Measurements from ENCODE around the gene FGFRL1. TPM values are rescaled to one million over a fixed set of nuclear protein-coding genes. Genes with fewer than 3 reads are reported as not detected.

The FGFRL1 gene
- total RNA-seq, 2 experiments from 2014 or later, result 10.5 to 10.6 TPM

DNA sequence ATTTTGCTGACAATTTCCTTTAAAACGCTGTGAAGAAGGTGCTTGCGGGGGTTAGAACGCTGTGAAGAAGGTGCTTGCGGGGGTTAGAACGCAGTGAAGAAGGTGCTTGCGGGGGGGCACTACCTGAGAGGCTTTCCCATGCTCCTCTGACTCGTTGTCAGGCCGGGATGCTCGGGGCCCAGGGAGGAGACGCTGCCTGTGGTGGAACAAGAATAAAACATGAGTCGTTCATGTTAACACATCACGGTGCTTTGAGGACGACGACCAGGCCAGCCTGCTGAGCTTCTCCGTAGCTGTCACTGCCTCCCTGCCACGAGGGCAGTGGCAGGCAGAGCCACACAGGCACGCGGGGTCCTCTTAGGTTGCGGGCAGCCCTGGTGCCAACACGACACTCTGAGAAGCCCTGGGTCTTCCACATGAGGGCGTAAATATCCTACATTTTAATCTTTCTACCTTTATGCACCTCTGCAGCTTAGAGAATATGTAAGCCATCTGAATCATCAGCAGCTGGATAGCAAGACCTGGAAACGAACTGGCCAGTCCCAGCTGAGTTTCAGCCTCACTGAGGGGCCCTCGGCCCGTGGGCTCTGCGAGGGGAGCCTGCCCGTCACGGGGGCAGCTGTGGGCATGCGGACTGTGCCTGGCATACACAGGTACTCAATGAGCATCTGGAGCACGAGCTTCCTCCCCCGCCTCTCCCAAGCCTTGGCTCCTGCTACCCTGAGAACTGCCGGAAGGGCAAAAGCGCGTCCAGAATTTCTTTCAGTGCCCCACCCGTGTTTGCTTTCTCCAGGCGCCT lies 47.0 kb downstream of the FGFRL1 start:
- H3K4me1 Mint-ChIP-seq, result peaks cover 21% of the 10 kb centered on the region

GRCh38 chr4:1058997-1059665 lies 47.7 kb downstream of the FGFRL1 start:
- Mint-ChIP-seq H3K4me1 (peaks cover 21% of the 10 kb centered on the region), H3K9me3 (no peaks in the 10 kb centered on the region), H3K4me3 (no peak overlapping the region), H3K27ac (no peak overlapping the region), H3K36me3 (ENCODE audit: low read depth) (no peaks in the 10 kb centered on the region), H3K27me3 (peaks cover 19% of the 10 kb centered on the region)
- POLR2A ChIA-PET, result no interaction called here
- DNase-seq, result no peak
- CTCF ChIA-PET, result no interaction called here

More for the DNA sequence above, 47.0 kb downstream of the FGFRL1 start:
- peaks cover 16% of the 10 kb centered on the region for H3K27me3 Mint-ChIP-seq
- H3K27ac Mint-ChIP-seq, result no peak overlapping the region
- ChIA-PET POLR2A (no interaction called here), CTCF (interaction anchor here (0.6 kb wide), 1 partner anchor 293 kb away, joined by 3 read pairs; no protein-coding TSS in a partner anchor)
- no peaks in the 10 kb centered on the region for H3K9me3 Mint-ChIP-seq
- no peak overlapping the region for H3K4me3 Mint-ChIP-seq
- no peaks in the 10 kb centered on the region for H3K36me3 Mint-ChIP-seq (ENCODE audit: low read depth)
- no peak for DNase-seq

DNA sequence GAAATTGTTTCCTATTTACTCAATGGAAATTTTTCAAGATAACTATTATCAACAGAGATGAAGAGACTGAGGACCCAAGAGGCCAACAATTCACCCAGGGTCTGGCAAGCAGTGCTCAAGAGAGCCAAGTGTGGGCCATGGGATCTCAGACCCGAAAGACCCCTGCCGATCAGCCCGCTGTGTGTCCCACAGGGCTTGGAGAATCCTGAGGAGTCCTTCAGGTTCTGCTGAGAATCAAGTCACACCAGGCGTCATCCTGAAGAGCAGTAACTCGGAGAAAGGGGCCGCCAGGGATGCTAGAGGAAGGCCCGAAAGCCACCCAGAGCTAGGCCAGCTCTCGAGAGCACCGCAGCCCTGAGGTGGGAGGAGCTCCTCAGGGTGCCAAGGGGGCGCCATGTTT lies 48.7 kb downstream of the FGFRL1 start:
- H3K36me3 Mint-ChIP-seq (ENCODE audit: low read depth), result no peaks in the 10 kb centered on the region
- CTCF ChIA-PET, result no interaction called here
- peaks cover 21% of the 10 kb centered on the region for H3K4me1 Mint-ChIP-seq
- POLR2A ChIA-PET, result no interaction called here
- no peaks in the 10 kb centered on the region for H3K9me3 Mint-ChIP-seq
- no peak for DNase-seq
- peaks cover 27% of the 10 kb centered on the region for H3K27me3 Mint-ChIP-seq
- no peak overlapping the region for H3K4me3 Mint-ChIP-seq
- no peak overlapping the region for H3K27ac Mint-ChIP-seq

- Mint-ChIP-seq H3K36me3 (ENCODE audit: low read depth) (no peaks in the 10 kb centered on the region), H3K4me1 (peaks cover 18% of the 10 kb centered on the region), H3K4me3 (no peak overlapping the region), H3K27ac (no peak overlapping the region), H3K27me3 (peaks cover 27% of the 10 kb centered on the region), H3K9me3 (no peaks in the 10 kb centered on the region)
- no peak for DNase-seq
- ChIA-PET POLR2A (no interaction called here), CTCF (no interaction called here)
Measured at GRCh38 chr4:1060621-1061020, 49.2 kb downstream of the FGFRL1 start.

- H3K27ac Mint-ChIP-seq, result no peak overlapping the region
- ChIA-PET CTCF (no interaction called here), POLR2A (no interaction called here)
- no peaks in the 10 kb centered on the region for H3K9me3 Mint-ChIP-seq
- peaks cover 27% of the 10 kb centered on the region for H3K27me3 Mint-ChIP-seq
- H3K4me3 Mint-ChIP-seq, result no peak overlapping the region
- H3K36me3 Mint-ChIP-seq (ENCODE audit: low read depth), result no peaks in the 10 kb centered on the region
- H3K4me1 Mint-ChIP-seq, result peaks cover 13% of the 10 kb centered on the region
- no peak for DNase-seq
Measured at GRCh38 chr4:1061056-1061700, 49.8 kb downstream of the FGFRL1 start.

DNA sequence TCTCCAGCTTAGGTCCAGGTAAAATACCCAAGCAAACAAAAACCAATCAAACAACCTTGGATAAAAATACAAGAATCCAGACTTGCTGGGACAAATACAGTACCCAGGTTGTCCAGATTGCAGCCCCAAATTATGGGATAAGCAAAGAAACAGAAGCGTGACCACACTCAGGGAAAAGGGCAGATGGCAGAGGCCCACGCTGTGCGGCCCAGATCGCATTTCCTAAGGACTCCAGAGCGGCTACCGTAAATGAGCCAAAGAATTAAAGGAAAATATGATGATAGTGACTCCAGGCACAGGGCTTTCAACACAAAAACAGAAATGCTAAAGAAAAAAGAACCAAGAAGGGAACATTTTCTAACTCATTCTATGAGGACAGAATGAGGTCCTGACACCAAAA lies 50.3 kb downstream of the FGFRL1 start:
- Mint-ChIP-seq H3K36me3 (ENCODE audit: low read depth) (no peaks in the 10 kb centered on the region), H3K27ac (no peak overlapping the region), H3K27me3 (peaks cover 27% of the 10 kb centered on the region), H3K4me1 (peaks cover 10% of the 10 kb centered on the region), H3K9me3 (no peaks in the 10 kb centered on the region), H3K4me3 (no peak overlapping the region)
- ChIA-PET POLR2A (no interaction called here), CTCF (no interaction called here)
- DNase-seq, result no peak

- H3K27ac Mint-ChIP-seq, result no peak overlapping the region
- DNase-seq, result no peak
- H3K36me3 Mint-ChIP-seq (ENCODE audit: low read depth), result no peaks in the 10 kb centered on the region
- ChIA-PET POLR2A (no interaction called here), CTCF (no interaction called here)
- H3K4me3 Mint-ChIP-seq, result no peak overlapping the region
- peaks cover 30% of the 10 kb centered on the region for H3K27me3 Mint-ChIP-seq
- no peaks in the 10 kb centered on the region for H3K9me3 Mint-ChIP-seq
- peaks cover 10% of the 10 kb centered on the region for H3K4me1 Mint-ChIP-seq
Measured at GRCh38 chr4:1062419-1062818, 51.0 kb downstream of the FGFRL1 start.

DNA sequence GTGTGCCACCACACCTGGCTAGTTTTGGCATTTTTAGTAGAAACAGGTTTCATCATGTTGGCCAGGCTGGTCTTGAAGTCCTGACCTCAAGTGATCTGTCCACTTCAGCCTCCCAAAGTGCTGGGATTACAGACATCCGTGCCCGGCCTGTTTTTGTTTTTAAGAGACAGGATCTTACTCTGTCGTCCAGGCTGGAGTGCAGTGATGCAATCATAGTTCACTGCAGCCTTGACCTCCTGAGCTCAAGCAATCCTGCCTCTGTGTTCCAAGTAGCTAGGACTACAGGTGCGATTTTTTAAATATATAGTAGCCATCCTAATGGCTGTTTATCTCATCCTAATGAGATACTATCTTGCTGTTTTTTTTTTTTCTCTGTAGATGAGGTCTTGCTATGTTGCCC lies 54.3 kb downstream of the FGFRL1 start:
- no peak for DNase-seq
- Mint-ChIP-seq H3K4me1 (peaks cover 10% of the 10 kb centered on the region), H3K4me3 (no peak overlapping the region), H3K27ac (no peak overlapping the region), H3K27me3 (peaks cover 39% of the 10 kb centered on the region), H3K9me3 (no peaks in the 10 kb centered on the region), H3K36me3 (ENCODE audit: low read depth) (no peaks in the 10 kb centered on the region)
- CTCF ChIA-PET, result no interaction called here
- POLR2A ChIA-PET, result no interaction called here

- peaks cover 9% of the 10 kb centered on the region for H3K4me1 Mint-ChIP-seq
- H3K27ac Mint-ChIP-seq, result no peak overlapping the region
- CTCF ChIA-PET, result interaction anchor here (0.6 kb wide), 1 partner anchor 245 kb away, joined by 4 read pairs; no protein-coding TSS in a partner anchor
- no peaks in the 10 kb centered on the region for H3K9me3 Mint-ChIP-seq
- no peak overlapping the region for H3K4me3 Mint-ChIP-seq
- H3K36me3 Mint-ChIP-seq (ENCODE audit: low read depth), result no peaks in the 10 kb centered on the region
- DNase-seq, result no peak
- POLR2A ChIA-PET, result no interaction called here
- H3K27me3 Mint-ChIP-seq, result peaks cover 31% of the 10 kb centered on the region
Measured at GRCh38 chr4:1069394-1069793, 58.0 kb downstream of the FGFRL1 start.

- H3K9me3 Mint-ChIP-seq, result no peaks in the 10 kb centered on the region
- H3K27me3 Mint-ChIP-seq, result peaks cover 21% of the 10 kb centered on the region
- peaks cover 9% of the 10 kb centered on the region for H3K4me1 Mint-ChIP-seq
- no peak overlapping the region for H3K27ac Mint-ChIP-seq
- H3K36me3 Mint-ChIP-seq (ENCODE audit: low read depth), result no peaks in the 10 kb centered on the region
- CTCF ChIA-PET, result no interaction called here
- no peak overlapping the region for H3K4me3 Mint-ChIP-seq
- POLR2A ChIA-PET, result no interaction called here
- DNase-seq, result peak; percentile 65
Measured at GRCh38 chr4:1072830-1073446, 61.5 kb downstream of the FGFRL1 start.

GRCh38 chr4:1074077-1074476 lies 62.7 kb downstream of the FGFRL1 start:
- Mint-ChIP-seq H3K4me3 (no peak overlapping the region), H3K36me3 (ENCODE audit: low read depth) (no peaks in the 10 kb centered on the region), H3K27ac (no peak overlapping the region), H3K9me3 (no peaks in the 10 kb centered on the region), H3K27me3 (peaks cover 15% of the 10 kb centered on the region), H3K4me1 (peaks cover 9% of the 10 kb centered on the region)
- ChIA-PET CTCF (interaction anchor here (1.3 kb wide), 1 partner anchor 10 kb away, joined by 3 read pairs; no protein-coding TSS in a partner anchor), POLR2A (no interaction called here)
- no peak for DNase-seq

DNA sequence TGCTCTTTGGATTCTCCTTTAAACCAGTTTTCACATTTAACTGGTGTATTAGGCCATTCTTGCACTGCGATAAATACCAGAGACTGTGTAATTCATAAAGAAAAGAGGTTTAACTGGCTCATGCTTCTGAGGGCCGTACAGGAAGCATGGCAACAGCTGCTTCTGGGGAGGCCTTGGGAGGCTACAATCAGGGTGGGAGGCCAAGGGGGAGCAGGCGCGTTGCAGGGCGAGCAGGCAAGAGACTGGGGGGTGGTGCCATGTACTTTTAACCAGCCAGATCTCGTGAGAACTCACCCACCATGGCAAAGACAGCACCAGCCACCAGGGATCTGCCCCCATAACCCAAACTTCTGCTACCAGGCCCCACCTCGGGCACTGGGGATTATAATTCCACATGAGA lies 63.8 kb downstream of the FGFRL1 start:
- H3K4me3 Mint-ChIP-seq, result no peak overlapping the region
- no peaks in the 10 kb centered on the region for H3K36me3 Mint-ChIP-seq (ENCODE audit: low read depth)
- peaks cover 9% of the 10 kb centered on the region for H3K4me1 Mint-ChIP-seq
- H3K9me3 Mint-ChIP-seq, result peaks cover 2% of the 10 kb centered on the region
- H3K27ac Mint-ChIP-seq, result no peak overlapping the region
- ChIA-PET CTCF (no interaction called here), POLR2A (no interaction called here)
- no peak for DNase-seq
- peaks cover 12% of the 10 kb centered on the region for H3K27me3 Mint-ChIP-seq
